GM12872 (cell line): ENCODE results near the gene ANKRD9.

Source experiments
- CTCF ChIP-seq: IDR thresholded peaks from 3 replicates; pipeline ENCODE4 v1.5.1; 2011; ENCODE audit warnings: low read depth, mild to moderate bottlenecking, low read length, moderate library complexity; ENCODE audit not compliant: insufficient read depth

The ANKRD9 gene

GRCh38 chr14:102510616-102511520, 1.3 kb upstream of the ANKRD9 start:
- TF ChIP-seq CTCF, result no peak

- TF ChIP-seq CTCF, result no peak
Observed at GRCh38 chr14:102508774-102509745, 516 bp downstream of the ANKRD9 start.

- no peak for TF ChIP-seq CTCF
Observed at GRCh38 chr14:102508410-102508773, 1.2 kb downstream of the ANKRD9 start.

GRCh38 chr14:102507857-102508312, 1.7 kb downstream of the ANKRD9 start:
- peak; percentile 30; the same call in 1 of the 3 replicates for TF ChIP-seq CTCF

- TF ChIP-seq CTCF, result no peak
Observed at GRCh38 chr14:102507081-102507856, 2.3 kb downstream of the ANKRD9 start.

- TF ChIP-seq CTCF, result no peak
Observed at GRCh38 chr14:102506626-102506925, 3.0 kb downstream of the ANKRD9 start.
